Mucosa of rectum (tissue), 2 donors: Measurements from ENCODE around the gene RALB.
A peak's percentile ranks its signal among the peaks of the same experiment; 100 is the strongest.
"Not testable (repeated sequence)": the region's sequence is repeated elsewhere in the genome, so short reads cannot be mapped to it uniquely, and the experiment has no call there.

ENCODE experiments used
- H3K27ac ChIP-seq, 2 donors: one replicate each; pipeline ENCODE4 v1.7.0; 2013; ENCODE audit warnings: inconsistent platforms in 2 of 2, low read depth in 2 of 2, low read length in 2 of 2
- H3K27me3 ChIP-seq, 2 donors: one replicate each; pipeline ENCODE4 v1.7.0; 2013; ENCODE audit warnings: low read length in 2 of 2; ENCODE audit not compliant: control insufficient read depth in 2 of 2, insufficient read depth in 2 of 2
- H3K36me3 ChIP-seq, 2 donors: one replicate each; pipeline ENCODE4 v1.7.0; 2013; ENCODE audit warnings: low read length in 2 of 2; ENCODE audit not compliant: control insufficient read depth in 2 of 2, insufficient read depth in 2 of 2
- H3K4me1 ChIP-seq, 2 donors: one replicate each; pipeline ENCODE4 v1.7.0; 2013; ENCODE audit warnings: low read length in 2 of 2, mild to moderate bottlenecking in 1 of 2; ENCODE audit not compliant: control insufficient read depth in 2 of 2, insufficient read depth in 2 of 2
- H3K4me3 ChIP-seq, 2 donors: one replicate each; pipeline ENCODE4 v1.7.0; 2013; ENCODE audit warnings: low read length in 2 of 2
- H3K9ac ChIP-seq, 2 donors: one replicate each; pipeline ENCODE4 v1.7.0; 2013; ENCODE audit warnings: low read length in 2 of 2, low read depth in 1 of 2, mild to moderate bottlenecking in 1 of 2
- H3K9me3 ChIP-seq, 2 donors: one replicate each; pipeline ENCODE4 v1.7.0; 2013; ENCODE audit warnings: low read length in 2 of 2; ENCODE audit not compliant: control insufficient read depth in 2 of 2
- donor health status: healthy.
- donor health status: Normal muscosa, but diverticular disease.

Gene RALB

GRCh38 chr2:120233292-120233691 lies 19.4 kb upstream of the RALB start:
- Histone ChIP-seq H3K36me3 (no peaks in the 10 kb centered on the region), H3K9ac (no peak overlapping the region), H3K4me1 (peaks cover 27 to 33% of the 10 kb centered on the region in 2 donors), H3K4me3 (no peak overlapping the region), H3K27me3 (no peaks in the 10 kb centered on the region), H3K9me3 (no peaks in the 10 kb centered on the region), H3K27ac (peak overlapping the region in 1 of 2 donors; percentile 80)

- H3K27me3 ChIP-seq: not testable (repeated sequence)
Measured at GRCh38 chr2:120235158-120235557, 17.5 kb upstream of the RALB start.

GRCh38 chr2:120235681-120236080 lies 17.0 kb upstream of the RALB start:
- H3K9ac ChIP-seq: no peak overlapping the region
- H3K36me3 ChIP-seq: no peaks in the 10 kb centered on the region

More at GRCh38 chr2:120235158-120235557, 17.5 kb upstream of the RALB start:
- not testable (repeated sequence) for H3K36me3 ChIP-seq, H3K9me3 ChIP-seq, H3K9ac ChIP-seq, H3K4me3 ChIP-seq, H3K27ac ChIP-seq
- H3K4me1 ChIP-seq: peaks cover 37 to 39% of the 10 kb centered on the region in 2 donors

GRCh38 chr2:120236316-120236715 lies 16.3 kb upstream of the RALB start:
- no peaks in the 10 kb centered on the region for H3K9me3 ChIP-seq
- H3K27ac ChIP-seq: no peak overlapping the region
- H3K9ac ChIP-seq: no peak overlapping the region
- H3K4me1 ChIP-seq: peaks cover 28 to 29% of the 10 kb centered on the region in 2 donors
- no peaks in the 10 kb centered on the region for H3K36me3 ChIP-seq
- no peak overlapping the region for H3K4me3 ChIP-seq
- no peaks in the 10 kb centered on the region for H3K27me3 ChIP-seq

More at GRCh38 chr2:120235681-120236080, 17.0 kb upstream of the RALB start:
- Histone ChIP-seq H3K4me1 (peaks cover 34% of the 10 kb centered on the region in 2 donors), H3K27me3 (no peaks in the 10 kb centered on the region), H3K27ac (no peak overlapping the region), H3K9me3 (no peaks in the 10 kb centered on the region), H3K4me3 (no peak overlapping the region)

GRCh38 chr2:120236791-120237190 lies 15.9 kb upstream of the RALB start:
- no peaks in the 10 kb centered on the region for H3K9me3 ChIP-seq
- H3K4me3 ChIP-seq: no peak overlapping the region
- H3K36me3 ChIP-seq: no peaks in the 10 kb centered on the region
- peaks cover 27 to 29% of the 10 kb centered on the region in 2 donors for H3K4me1 ChIP-seq
- no peak overlapping the region for H3K27ac ChIP-seq
- H3K9ac ChIP-seq: no peak overlapping the region
- no peaks in the 10 kb centered on the region for H3K27me3 ChIP-seq

- Histone ChIP-seq H3K4me1 (peaks cover 21 to 26% of the 10 kb centered on the region in 2 donors), H3K27ac (peak overlapping the region; percentile 76 to 90), H3K9me3 (no peaks in the 10 kb centered on the region)
Measured at GRCh38 chr2:120237491-120237902, 15.2 kb upstream of the RALB start.

GRCh38 chr2:120238728-120239487 lies 13.7 kb upstream of the RALB start:
- Histone ChIP-seq H3K4me3 (peak overlapping the region in 1 of 2 donors; percentile 21), H3K9me3 (no peaks in the 10 kb centered on the region), H3K36me3 (no peaks in the 10 kb centered on the region), H3K27me3 (no peaks in the 10 kb centered on the region), H3K9ac (peak overlapping the region in 1 of 2 donors; percentile 63), H3K4me1 (peaks cover 23 to 24% of the 10 kb centered on the region in 2 donors), H3K27ac (peak overlapping the region; percentile 76 to 90)

More at GRCh38 chr2:120237491-120237902, 15.2 kb upstream of the RALB start:
- H3K9ac ChIP-seq: no peak overlapping the region
- no peaks in the 10 kb centered on the region for H3K36me3 ChIP-seq
- H3K27me3 ChIP-seq: no peaks in the 10 kb centered on the region
- H3K4me3 ChIP-seq: no peak overlapping the region

GRCh38 chr2:120239488-120240287 lies 13.0 kb upstream of the RALB start:
- Histone ChIP-seq H3K4me1 (peaks cover 28% of the 10 kb centered on the region in 2 donors), H3K9ac (peak overlapping the region in 1 of 2 donors; percentile 50), H3K9me3 (no peaks in the 10 kb centered on the region), H3K4me3 (no peak overlapping the region), H3K36me3 (no peaks in the 10 kb centered on the region), H3K27ac (peak overlapping the region; percentile 76 to 90), H3K27me3 (no peaks in the 10 kb centered on the region)

- Histone ChIP-seq H3K9ac (no peak overlapping the region), H3K9me3 (no peaks in the 10 kb centered on the region), H3K36me3 (no peaks in the 10 kb centered on the region), H3K27ac (no peak overlapping the region), H3K4me1 (peaks cover 34 to 40% of the 10 kb centered on the region in 2 donors), H3K4me3 (no peak overlapping the region), H3K27me3 (no peaks in the 10 kb centered on the region)
Measured at GRCh38 chr2:120240901-120241429, 11.7 kb upstream of the RALB start.

GRCh38 chr2:120241684-120242083 lies 11.0 kb upstream of the RALB start:
- no peaks in the 10 kb centered on the region for H3K9me3 ChIP-seq
- H3K36me3 ChIP-seq: no peaks in the 10 kb centered on the region
- H3K27me3 ChIP-seq: no peaks in the 10 kb centered on the region
- peaks cover 40 to 46% of the 10 kb centered on the region in 2 donors for H3K4me1 ChIP-seq
- no peak overlapping the region for H3K4me3 ChIP-seq
- no peak overlapping the region for H3K9ac ChIP-seq
- no peak overlapping the region for H3K27ac ChIP-seq
